GM19324 (cell line): ENCODE measurements around the gene FAM114A2.

ENCODE experiments used
- ATAC-seq: cut with Tn5 transposase; IDR thresholded peaks from one replicate; pipeline ENCODE4 v1.9.1; 2021; ENCODE audit warnings: mild to moderate bottlenecking, moderate library complexity; ENCODE audit not compliant: unreplicated experiment, low FRiP score

FAM114A2 gene

GRCh38 chr5:153991168-153991567, 47.5 kb downstream of the FAM114A2 start:
- no peak for ATAC-seq

GRCh38 chr5:153988510-153988909, 50.2 kb downstream of the FAM114A2 start:
- no peak for ATAC-seq

GRCh38 chr5:153987301-153987700, 51.4 kb downstream of the FAM114A2 start:
- no peak for ATAC-seq

GRCh38 chr5:153985498-153985897, 53.2 kb downstream of the FAM114A2 start:
- ATAC-seq, result no peak

GRCh38 chr5:153983885-153984284, 54.8 kb downstream of the FAM114A2 start:
- no peak for ATAC-seq

- ATAC-seq, result no peak
Observed at GRCh38 chr5:153981905-153982605, 56.7 kb downstream of the FAM114A2 start.

- no peak for ATAC-seq
Observed at GRCh38 chr5:153979028-153979783, 59.5 kb downstream of the FAM114A2 start.

GRCh38 chr5:153974813-153975163, 63.9 kb downstream of the FAM114A2 start:
- ATAC-seq, result no peak

GRCh38 chr5:153974131-153974812, 64.4 kb downstream of the FAM114A2 start:
- no peak for ATAC-seq

- ATAC-seq, result no peak
Observed at GRCh38 chr5:153972240-153972639, 66.5 kb downstream of the FAM114A2 start.

GRCh38 chr5:153970496-153970895, 68.2 kb downstream of the FAM114A2 start:
- ATAC-seq, result no peak

- ATAC-seq, result no peak
Observed at GRCh38 chr5:153969563-153969895, 69.2 kb downstream of the FAM114A2 start.

- no peak for ATAC-seq
Observed at GRCh38 chr5:153968761-153969562, 69.7 kb downstream of the FAM114A2 start.

GRCh38 chr5:153964880-153965645, 73.6 kb downstream of the FAM114A2 start:
- ATAC-seq, result peak; percentile 65

- no peak for ATAC-seq
Observed at GRCh38 chr5:153964191-153964879, 74.4 kb downstream of the FAM114A2 start.

GRCh38 chr5:153960269-153961215, 78.2 kb downstream of the FAM114A2 start:
- no peak for ATAC-seq

GRCh38 chr5:153959134-153959957, 79.4 kb downstream of the FAM114A2 start:
- no peak for ATAC-seq

- no peak for ATAC-seq
Observed at GRCh38 chr5:153957205-153957604, 81.5 kb downstream of the FAM114A2 start.
